Measurements from ENCODE around the gene DNAJC5.

Gene DNAJC5

DNA sequence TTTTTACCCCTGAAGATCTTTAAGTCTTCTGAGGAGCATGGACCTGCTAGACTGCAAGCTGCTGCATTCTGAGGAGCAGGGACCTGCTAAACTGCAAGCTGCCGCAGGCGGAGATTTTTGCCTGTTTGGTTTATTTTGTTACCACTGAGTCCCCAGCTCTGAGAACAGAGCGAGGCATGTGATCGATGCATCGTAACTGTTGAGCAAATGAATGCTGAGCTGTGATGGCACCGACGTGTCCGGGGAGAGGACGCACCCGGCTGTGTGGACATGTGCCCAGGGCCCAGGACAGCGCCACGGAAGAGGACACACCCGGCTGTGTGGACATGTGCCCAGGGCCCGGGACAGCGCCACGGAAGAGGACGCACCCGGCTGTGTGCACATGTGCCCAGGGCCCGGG lies 24.2 kb downstream of the DNAJC5 start:
- no peaks in the 10 kb centered on the region for H3K4me1 ChIP-seq
- H3K36me3 ChIP-seq = peaks cover 0 to 24% (median 10%) of the 10 kb centered on the region in 3 donors
- no peak overlapping the region for H3K4me3 ChIP-seq
- TF ChIP-seq, protein P1, sequence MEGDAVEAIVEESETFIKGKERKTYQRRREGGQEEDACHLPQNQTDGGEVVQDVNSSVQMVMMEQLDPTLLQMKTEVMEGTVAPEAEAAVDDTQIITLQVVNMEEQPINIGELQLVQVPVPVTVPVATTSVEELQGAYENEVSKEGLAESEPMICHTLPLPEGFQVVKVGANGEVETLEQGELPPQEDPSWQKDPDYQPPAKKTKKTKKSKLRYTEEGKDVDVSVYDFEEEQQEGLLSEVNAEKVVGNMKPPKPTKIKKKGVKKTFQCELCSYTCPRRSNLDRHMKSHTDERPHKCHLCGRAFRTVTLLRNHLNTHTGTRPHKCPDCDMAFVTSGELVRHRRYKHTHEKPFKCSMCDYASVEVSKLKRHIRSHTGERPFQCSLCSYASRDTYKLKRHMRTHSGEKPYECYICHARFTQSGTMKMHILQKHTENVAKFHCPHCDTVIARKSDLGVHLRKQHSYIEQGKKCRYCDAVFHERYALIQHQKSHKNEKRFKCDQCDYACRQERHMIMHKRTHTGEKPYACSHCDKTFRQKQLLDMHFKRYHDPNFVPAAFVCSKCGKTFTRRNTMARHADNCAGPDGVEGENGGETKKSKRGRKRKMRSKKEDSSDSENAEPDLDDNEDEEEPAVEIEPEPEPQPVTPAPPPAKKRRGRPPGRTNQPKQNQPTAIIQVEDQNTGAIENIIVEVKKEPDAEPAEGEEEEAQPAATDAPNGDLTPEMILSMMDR (IDR thresholded peaks at IDR 0.05) = no peak
- no peaks in the 10 kb centered on the region for H3K9me3 ChIP-seq
- H3K27ac ChIP-seq = no peak overlapping the region
- intact Hi-C loops (cut with DNase I; ENCODE audit: low total_unique reads) = no loop called here
- no peak for DNase-seq
- H3K27me3 ChIP-seq = no peaks in the 10 kb centered on the region

DNA sequence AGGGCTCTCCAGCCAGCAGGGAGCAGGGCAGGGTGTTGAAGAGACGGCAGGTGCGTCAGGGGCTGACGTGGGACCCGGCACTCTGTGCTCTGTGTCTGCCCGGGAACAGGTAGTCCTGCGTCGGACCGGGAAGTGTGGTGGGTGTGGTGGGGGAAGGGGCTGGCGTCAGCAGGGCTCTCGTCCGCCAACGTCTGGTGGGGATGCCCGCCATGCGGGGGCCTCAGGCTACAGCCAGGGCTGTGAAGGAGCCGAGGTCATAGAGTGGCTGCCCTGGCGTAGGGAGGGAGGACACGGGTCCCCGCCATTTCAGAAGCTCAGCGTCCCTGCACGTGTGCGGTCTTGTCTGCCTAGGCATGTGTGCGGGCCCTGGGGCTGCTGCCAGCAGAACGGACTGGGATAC lies 25.3 kb downstream of the DNAJC5 start:
- H3K36me3 ChIP-seq = peaks cover 0 to 24% (median 10%) of the 10 kb centered on the region in 3 donors
- no peak overlapping the region for H3K4me3 ChIP-seq
- H3K4me1 ChIP-seq = no peaks in the 10 kb centered on the region
- no peak overlapping the region for H3K27ac ChIP-seq
- TF ChIP-seq, protein P1 (IDR thresholded peaks at IDR 0.05) = no peak
- DNase-seq = no peak
- no peaks in the 10 kb centered on the region for H3K9me3 ChIP-seq
- no peaks in the 10 kb centered on the region for H3K27me3 ChIP-seq
- intact Hi-C loops (cut with DNase I; ENCODE audit: low total_unique reads) = no loop called here

DNA sequence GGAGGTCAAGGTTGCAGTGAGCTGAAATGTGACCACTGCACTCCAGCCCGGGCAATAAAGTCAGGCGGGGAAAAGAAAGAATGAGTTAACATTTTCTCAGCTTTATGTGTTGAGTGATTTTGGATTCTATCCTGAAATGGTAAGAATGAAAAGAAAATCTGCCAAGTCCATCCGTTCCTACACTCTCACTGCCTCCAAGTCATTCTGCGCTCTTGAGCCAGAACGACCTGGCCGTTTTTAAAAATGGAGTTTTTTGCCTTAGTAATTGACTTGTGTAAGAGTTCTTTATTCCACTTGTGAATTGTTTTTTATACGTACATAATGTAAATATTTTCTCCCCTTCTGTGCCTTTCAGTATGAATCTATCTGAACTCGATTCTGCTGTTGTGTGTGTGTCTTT lies 28.7 kb downstream of the DNAJC5 start:
- Histone ChIP-seq H3K4me1 (no peaks in the 10 kb centered on the region), H3K27ac (no peak overlapping the region), H3K36me3 (peaks cover 8 to 30% (median 16%) of the 10 kb centered on the region in 3 donors), H3K4me3 (no peak overlapping the region), H3K27me3 (no peaks in the 10 kb centered on the region), H3K9me3 (no peaks in the 10 kb centered on the region)
- TF ChIP-seq, protein P1 (IDR thresholded peaks at IDR 0.05) = no peak
- intact Hi-C loops (cut with DNase I; ENCODE audit: low total_unique reads) = no loop called here
- no peak for DNase-seq

DNA sequence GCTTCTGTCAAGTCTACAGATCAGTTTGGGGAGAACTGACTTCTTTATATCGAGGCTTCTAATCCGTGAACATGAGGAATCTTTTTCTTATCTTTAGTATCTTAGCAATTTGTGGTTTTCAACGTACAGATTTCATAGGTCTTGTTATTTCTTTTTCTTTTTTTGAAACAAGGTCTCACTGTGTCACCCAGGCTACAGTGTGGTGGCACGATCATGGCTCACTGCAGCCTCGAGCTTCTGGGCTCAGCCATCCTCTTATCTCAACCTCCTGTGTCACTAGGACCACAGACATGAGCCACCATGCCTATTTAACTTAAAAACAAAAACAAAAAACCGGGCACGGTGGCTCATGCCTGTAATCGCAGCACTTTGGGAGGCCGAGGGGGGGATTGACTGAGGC lies 29.3 kb downstream of the DNAJC5 start:
- H3K9me3 ChIP-seq = no peaks in the 10 kb centered on the region
- no peak overlapping the region for H3K27ac ChIP-seq
- no peak overlapping the region for H3K4me3 ChIP-seq
- intact Hi-C loops (cut with DNase I; ENCODE audit: low total_unique reads) = no loop called here
- DNase-seq = no peak
- H3K4me1 ChIP-seq = no peaks in the 10 kb centered on the region
- TF ChIP-seq, protein P1 (IDR thresholded peaks at IDR 0.05) = no peak
- no peaks in the 10 kb centered on the region for H3K27me3 ChIP-seq
- H3K36me3 ChIP-seq = peaks cover 14 to 30% (median 22%) of the 10 kb centered on the region in 3 donors

DNA sequence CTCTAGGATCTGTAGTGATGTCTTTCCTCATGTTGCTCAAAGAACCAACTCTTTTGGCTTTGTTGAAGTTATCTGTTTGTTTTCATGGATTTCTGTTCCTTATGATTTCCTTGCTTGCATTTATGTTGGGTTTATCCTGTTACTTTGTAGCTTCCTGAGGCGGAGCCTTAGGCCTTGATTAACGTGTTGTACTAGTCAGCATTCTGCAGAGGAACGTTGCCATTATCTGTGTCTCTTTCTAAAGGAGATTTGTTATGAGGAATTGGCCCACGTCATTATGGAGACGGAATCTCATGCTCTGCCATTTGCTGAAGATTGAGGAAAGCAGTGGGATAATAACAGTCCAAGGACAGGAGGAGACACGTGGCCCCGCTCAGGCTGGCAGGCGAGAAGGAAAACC lies 31.4 kb downstream of the DNAJC5 start:
- no peak for DNase-seq
- intact Hi-C loops (cut with DNase I; ENCODE audit: low total_unique reads) = no loop called here
- peaks cover 35 to 43% (median 42%) of the 10 kb centered on the region in 3 donors for H3K36me3 ChIP-seq

More for the DNA sequence above, 31.4 kb downstream of the DNAJC5 start:
- H3K27me3 ChIP-seq = no peaks in the 10 kb centered on the region
- no peak overlapping the region for H3K4me3 ChIP-seq
- H3K4me1 ChIP-seq = no peaks in the 10 kb centered on the region
- TF ChIP-seq, protein P1 (IDR thresholded peaks at IDR 0.05) = no peak
- H3K9me3 ChIP-seq = no peaks in the 10 kb centered on the region
- no peak overlapping the region for H3K27ac ChIP-seq

All from tibial artery (tissue), 4 donors.